HPDE6-E6E7 (cell line): Measurements from ENCODE around the gene CFD.

ENCODE experiments used
- DNase-seq: peaks from one replicate; pipeline ENCODE4 v3.0.0; 2011; ENCODE audit warnings: missing footprints; ENCODE audit errors: extremely low spot score

The CFD gene

DNA sequence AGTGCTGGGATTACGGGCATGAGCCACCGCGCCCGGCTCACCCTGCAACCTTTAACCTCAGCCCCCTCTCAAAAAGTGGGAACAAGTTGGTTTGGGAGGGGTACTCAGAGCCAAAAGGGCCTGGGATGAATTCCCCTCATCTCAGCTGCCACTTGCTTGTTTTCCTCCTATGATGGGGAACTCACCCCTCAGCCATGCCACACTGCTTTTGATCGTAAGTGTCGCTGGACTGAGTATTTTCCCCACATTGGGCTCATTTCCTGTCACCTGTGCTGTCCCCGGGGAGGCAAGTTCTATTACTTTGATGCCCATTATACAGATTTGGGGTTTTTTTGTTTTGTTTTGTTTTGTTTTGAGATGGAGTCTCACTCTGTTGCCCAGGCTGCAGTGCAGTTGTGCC, 47.0 kb downstream of the CFD start:
- no peak for DNase-seq

DNA sequence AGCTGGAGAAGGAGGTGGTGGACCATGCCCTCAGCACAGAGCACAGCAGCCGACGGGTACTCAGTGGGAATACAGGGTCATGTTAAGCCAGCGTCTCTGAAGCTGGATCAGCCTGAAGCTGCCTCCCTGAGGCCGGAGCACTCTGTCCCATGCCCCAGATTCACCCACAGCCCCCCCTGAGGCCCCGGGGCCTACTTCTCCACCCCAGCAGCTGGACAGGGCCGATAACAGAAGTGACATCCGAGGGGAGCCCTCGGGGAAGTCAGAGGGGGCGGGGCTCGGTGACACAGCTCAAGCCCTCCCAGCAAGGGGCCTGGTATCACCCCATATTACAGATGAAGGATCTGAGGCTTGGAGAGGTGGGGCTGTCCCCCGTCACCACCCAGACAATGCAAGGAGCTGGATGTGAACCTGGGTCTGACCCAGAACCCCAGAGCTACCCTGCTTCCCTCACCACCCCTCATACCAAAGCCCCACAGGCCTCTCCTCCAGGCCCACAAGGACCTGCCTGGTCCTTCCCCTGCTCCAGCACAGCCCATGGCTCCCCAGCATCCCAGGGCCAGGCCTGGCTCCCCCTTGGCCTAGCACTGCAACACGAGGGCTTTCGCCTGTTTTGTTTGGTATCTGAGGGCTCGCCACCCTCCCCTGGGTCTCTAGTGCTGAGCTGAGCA, 47.9 kb downstream of the CFD start:
- DNase-seq, result no peak

DNA sequence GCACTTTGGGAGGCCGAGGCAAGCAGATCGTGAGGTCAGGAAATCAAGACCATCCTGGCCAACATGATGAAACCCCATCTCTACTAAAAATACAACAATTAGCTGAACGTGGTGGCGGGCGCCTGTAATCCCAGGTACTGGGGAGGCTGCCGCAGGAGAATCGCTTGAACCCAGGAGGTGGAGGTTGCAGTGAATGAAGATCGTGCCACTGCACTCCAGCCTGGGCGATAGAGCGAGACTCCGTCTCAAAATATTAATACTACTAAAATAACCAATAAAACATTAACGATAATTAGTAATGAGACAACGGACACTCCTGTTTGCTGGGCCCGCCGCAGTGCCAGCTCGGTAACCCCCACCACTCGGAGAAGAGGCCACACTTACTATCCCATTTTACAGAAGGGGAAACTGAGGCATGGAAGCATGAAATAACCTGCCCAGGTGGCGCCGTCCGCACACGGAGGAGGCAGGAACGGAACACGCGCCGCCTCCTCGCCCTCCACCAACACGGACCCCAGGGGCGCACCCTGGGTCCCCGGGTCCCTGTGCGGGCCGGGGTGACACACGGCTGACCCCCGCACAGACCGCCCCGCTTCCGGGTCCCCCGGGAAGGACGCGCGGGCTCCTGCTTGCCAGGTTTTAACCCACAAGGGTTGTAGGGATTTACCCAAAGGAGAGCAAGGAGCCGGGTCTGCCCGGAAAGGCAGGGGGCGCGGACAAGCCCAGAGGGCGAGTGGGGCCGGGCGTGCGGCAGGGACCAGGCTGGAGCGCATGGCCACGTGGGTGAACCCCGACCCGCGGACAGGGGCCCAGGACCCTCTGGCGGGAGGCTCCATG, 52.0 kb downstream of the CFD start:
- DNase-seq, result no peak

DNA sequence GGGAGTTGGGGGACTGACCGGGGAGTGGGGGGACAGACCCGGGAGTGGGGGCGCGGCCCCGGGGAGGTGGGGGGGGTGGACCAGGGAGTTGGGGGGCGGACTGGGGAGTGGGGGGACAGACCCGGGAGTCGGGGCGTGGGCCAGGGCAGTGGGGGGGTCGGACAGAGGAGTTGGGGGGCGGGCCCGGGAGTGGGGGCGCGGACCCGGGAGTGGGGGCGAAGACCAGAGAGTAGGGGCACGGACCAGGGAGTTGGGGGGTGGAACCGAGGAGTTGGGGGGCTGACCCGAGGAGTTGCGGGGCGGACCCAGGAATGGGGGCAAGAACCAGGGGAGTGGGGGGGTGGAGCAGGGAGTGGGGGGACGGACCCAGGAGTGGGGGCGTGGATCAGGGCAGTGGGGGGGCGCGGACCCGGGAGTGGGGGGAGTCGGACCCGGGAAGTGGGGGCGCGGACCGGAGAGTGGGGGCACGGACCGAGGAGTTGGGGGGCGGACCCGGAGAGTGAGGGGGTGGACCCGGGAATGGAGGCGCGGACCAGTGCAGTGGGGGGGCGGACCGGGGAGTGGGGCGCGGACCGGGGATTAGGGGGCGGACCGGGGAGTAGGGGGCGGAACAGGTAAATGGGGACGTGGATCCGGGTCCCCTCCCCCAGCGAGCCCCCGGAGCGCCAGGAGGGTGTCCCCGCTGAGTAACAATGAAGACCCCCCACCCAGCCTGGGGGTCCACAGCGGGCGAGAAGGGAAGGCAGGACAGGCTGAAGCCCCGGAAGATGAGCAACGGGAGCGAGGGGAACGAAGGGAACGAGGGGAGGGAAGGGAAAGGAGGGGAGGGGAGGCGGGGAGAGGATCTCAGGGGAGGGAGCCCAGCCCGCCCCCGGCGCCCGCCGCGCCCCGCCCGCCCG, 53.0 kb downstream of the CFD start:
- no peak for DNase-seq
